GM21515 (cell line): ENCODE data around the gene PCNX3.
"Not testable (repeated sequence)": the region's sequence is repeated elsewhere in the genome, so short reads cannot be mapped to it uniquely, and the experiment has no call there.

ENCODE experiments used
- ATAC-seq: cut with Tn5 transposase; IDR thresholded peaks from one replicate; pipeline ENCODE4 v1.9.1; 2021; ENCODE audit not compliant: unreplicated experiment

Gene PCNX3

DNA sequence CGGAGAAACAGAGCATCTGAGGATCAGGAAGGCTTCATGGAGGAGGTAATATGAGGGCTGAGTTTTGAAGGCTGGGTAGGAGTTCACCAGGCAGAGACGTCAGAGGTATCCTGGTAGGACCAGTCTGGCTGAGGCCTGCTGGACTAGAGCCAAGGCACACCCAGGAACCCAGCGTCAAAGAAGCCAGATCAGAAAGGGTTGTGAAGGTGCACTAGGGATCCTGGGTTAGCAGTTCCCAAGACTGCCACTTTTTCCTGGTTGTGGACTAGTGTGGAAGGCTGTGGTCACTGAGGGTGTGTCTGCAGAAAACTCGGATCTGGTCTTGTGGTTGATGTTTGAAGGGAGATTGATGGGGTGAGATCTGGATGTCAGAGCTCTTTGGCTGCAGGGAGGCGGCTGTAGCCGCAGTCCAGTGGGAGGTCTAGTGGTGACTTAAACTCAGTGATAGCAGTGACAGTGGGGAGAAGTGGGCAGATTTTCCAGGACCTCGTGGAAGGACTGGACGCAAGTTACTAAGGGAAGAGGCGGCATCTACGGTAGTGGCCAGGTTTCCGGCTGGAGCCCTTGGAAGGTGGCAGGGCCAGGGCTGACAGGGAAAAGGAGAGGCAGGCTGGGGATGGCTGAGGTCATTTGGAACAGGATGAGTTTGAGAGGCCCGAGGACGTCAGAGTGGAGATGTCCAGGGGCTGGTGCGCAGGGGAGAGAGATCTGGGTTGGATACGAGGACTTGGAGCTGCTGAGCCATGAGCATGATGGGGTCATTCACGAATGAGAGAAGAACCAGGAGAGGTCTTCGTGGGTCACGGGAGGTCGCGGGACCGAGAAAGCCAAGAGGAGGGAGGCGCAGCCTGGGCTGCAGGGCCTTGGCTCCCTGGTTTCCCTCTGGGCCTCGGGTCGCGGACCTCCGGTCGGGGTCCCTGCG, 36.3 kb downstream of the PCNX3 start:
- ATAC-seq = no peak

- peak; percentile 58 for ATAC-seq
These were observed 37.1 kb downstream of the PCNX3 start for GRCh38 chr11:65652511-65653228.

DNA sequence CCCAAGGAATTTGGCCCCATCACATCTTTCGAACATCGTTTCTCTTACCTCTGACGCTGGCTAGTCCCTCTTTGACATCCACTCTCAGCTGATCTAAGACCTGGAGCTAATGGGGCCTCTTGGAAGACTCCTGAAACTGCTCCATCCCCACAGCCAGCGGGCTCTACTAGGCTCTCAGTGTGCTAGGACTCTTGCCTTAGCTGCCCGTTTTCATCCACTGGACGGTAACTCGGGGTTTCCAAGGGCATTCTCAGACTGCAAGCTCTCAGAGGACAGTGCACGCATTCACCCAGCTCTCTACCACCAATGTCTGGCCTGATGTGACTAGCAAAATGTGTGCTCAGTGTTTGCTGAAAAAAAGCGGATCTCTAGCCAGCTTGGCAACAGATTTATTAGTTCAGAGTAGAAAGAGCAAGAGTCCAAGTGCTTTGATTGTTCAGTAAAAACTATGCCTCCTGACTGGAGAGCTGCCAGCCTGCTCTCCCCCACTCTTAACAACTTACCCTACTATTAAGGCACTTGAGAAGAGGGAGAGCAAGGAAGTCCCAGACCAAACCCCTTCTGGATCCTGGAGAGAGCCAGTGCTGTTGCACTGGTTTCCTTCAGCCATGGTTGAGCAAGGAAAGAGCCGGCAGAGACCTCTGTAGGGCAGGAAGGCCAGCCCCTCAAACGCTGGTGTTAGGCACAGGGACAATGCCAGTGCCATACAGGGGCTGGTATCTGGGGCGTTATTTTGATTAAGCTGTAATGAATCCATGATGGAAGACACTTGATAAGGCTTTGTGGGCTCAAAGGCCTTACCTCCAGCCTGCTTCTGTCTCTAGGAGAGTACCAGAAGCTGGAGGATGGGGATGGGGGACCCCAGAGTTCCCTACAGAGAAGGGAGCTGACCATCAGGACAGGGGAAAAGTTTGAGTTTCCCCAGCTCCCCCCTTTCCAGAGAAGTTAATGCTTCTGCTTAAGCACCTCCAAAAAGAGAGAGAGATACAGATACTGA, 38.0 kb downstream of the PCNX3 start:
- no peak for ATAC-seq

- no peak for ATAC-seq
These were observed 39.1 kb downstream of the PCNX3 start for GRCh38 chr11:65654375-65655349.

GRCh38 chr11:65655570-65656332, 40.2 kb downstream of the PCNX3 start:
- ATAC-seq = no peak

DNA sequence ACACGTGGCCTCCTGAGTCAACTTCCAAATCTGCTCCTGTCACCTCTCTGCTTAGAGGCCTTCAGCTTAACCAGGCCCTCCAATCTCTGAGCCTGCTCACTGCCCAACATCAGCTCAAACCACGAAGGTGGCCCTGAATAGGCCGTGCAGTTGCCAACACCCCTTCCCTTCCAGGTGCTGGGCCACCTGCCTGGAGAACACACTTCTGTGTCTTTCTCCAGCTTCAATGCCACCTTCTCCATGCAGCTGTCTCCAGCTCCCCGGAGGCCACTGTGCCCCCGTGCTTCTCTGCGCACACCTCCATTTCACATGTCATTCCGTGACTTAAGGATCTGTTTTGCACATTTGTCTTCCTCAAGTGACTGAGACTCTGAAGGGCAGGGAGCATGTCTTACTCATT, 41.9 kb downstream of the PCNX3 start:
- ATAC-seq = no peak

DNA sequence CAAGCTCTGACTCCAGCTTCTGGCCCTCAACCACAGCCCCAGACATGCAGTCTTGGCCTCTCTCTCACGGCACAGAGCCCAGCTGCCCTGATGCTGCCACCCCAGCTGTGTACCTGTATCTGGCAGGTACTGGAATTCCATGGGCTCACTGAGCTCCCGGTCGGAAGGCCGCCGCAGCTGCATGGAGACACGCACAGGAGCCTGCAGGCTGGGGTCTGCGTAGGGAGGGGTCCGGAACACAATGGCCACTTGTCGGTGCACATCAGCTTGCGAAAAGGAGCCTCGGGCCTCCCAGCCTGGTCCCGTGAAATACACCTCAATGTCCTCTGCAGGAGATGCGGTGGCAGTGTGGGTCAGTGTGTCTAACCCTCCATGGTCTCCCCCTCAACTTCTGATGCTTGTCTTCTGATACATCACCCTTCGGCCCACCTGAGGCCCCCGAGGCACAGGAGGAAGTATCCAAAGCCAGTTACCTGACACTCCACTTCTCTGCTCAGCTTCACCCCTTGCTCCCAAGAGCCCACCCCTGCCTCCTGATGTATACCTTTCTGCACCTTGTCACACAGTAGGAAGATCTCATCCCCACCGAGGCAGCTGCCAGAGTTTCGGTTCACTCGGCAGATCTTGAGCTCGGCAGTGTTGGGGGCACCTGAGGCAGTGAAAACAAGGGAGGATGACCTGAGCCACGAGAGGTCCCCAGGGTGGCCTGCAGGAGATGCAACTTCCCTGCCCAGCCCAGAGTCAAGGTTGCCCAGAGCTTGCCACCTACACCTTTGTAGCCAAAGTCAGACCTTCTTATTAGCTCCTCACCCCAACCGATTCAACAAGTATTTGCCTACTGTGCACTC, 42.8 kb downstream of the PCNX3 start:
- ATAC-seq = no peak

DNA sequence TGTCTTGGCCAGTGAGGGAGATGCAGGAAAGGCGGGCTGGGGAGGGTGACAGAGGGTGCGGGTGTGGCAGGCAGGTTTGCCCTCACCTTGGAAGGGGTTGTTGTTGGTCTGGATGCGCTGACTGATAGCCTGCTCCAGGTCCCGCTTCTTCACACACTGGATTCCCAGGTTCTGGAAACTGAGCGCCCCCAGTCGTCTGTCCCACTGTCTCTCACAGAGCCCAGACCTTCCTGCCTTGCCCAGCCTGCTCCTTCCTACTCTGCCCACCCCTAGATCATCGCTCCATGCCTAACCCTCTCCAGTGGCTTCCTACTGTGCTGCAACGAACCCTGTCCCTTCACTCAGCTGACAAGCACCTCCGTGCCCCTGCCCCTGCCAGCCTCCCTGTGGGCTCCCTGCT, 44.5 kb downstream of the PCNX3 start:
- no peak for ATAC-seq

- ATAC-seq = not testable (repeated sequence)
These were observed 45.3 kb downstream of the PCNX3 start for GRCh38 chr11:65660908-65661307.

- no peak for ATAC-seq
These were observed 46.1 kb downstream of the PCNX3 start for GRCh38 chr11:65661599-65662246.

- peak; percentile 4 for ATAC-seq
These were observed 46.7 kb downstream of the PCNX3 start for GRCh38 chr11:65662247-65662798.

GRCh38 chr11:65662799-65663638, 47.4 kb downstream of the PCNX3 start, which contains the start of gene RELA:
RELA (minus strand) TSS chr11:65662916; CDS start chr11:65662832, 84 bp downstream.
- peak; percentile 69 for ATAC-seq

DNA sequence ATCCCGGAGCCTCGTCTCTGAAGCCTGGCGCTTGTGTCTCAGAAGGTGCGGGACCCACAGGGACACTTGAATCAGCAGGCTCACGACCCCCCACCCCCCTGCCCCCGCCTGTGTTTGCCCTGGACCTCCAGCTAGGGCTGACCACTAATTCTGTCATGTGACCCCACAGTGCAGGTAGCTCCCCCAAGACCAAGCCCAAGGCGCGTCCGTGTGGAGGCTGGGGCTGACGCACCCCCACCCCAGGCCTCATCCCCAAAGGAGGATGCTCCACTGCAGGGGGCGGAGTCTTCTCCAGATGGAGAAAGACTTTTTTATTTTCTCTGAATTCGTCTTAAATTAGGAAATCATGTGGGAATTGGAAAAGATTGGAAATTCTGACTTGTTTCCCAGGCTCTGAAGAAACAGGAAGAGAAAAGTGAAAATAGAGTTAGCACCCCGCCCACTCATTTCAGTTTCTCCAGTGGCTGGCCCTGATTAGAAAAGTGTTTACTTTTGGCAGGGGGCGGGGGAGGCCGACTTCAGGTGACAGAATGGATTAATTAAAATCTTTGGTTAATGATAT, 48.1 kb downstream of the PCNX3 start:
- ATAC-seq = peak; percentile 9

DNA sequence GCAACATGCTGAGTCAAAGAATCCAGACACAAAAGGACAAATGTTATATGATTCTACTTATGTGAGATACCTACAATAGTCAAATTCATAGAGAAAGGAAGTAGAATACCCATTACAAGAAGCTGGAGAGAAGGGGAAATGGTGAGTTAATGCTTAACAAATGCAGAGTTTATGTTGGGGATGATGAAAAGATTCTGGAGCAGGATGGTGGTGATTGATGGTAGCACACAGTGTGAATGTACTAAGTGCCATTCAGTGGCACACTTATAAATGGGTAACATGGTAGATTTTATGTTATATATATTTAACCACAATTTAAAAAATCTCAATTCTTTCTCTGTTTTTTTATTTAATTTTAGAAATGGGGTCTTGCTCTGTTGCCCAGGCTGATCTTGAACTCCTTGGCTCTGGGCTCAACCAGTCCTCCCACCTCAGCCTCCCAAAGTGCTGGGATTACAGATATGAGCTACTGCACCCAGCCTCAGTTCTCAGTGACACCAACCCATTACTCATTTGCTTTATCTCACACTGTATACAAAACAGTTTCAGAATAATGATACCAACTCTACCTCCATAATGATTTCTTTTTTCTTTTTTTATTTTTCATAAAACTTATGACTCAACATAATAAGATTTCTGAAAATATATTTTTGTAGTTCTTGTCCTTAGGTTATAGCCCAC, 56.7 kb downstream of the PCNX3 start:
- ATAC-seq = no peak

GRCh38 chr11:65672982-65673381, 57.4 kb downstream of the PCNX3 start:
- ATAC-seq = no peak
